CD14-positive monocyte (primary cell): Measurements from ENCODE around the gene GASK1A. TPM values are rescaled to one million over a fixed set of nuclear protein-coding genes. Genes with fewer than 3 reads are reported as not detected.

Experiments used
- DNase-seq, 3 donors: peaks; one replicate each; pipeline ENCODE4 v3.0.0-alpha.2; 2011 to 2022
- H2AFZ ChIP-seq: 2 replicates; pipeline ENCODE4 v1.6.0; 2012; ENCODE audit warnings: mild to moderate bottlenecking, low read depth, low read length, inconsistent platforms; ENCODE audit not compliant: insufficient read depth, poor library complexity, severe bottlenecking
- H3K27ac ChIP-seq, 2 donors: 1 replicate in 1 of 2; 2 replicates in 1 of 2; pipeline ENCODE4 v1.5.1; 2012 to 2013; ENCODE audit warnings: low read length in 2 of 2, control low read depth in 1 of 2, inconsistent platforms in 1 of 2, low read depth in 1 of 2, mild to moderate bottlenecking in 1 of 2
- H3K27me3 ChIP-seq, 2 donors: one replicate each; pipeline versions ENCODE4 v1.6.0 to v1.6.1; 2011 to 2013; ENCODE audit warnings: low read length in 2 of 2; ENCODE audit not compliant: control insufficient read depth in 2 of 2, insufficient read depth in 2 of 2
- H3K36me3 ChIP-seq, 2 donors: replicated peaks in 1 of 2; 1 replicate in 1 of 2; 2 replicates in 1 of 2; pipeline versions ENCODE4 v1.5.1 to v1.6.1; 2012 to 2013; ENCODE audit warnings: low read length in 2 of 2, control low read depth in 1 of 2, inconsistent platforms in 1 of 2, mild to moderate bottlenecking in 1 of 2; ENCODE audit not compliant: insufficient read depth in 2 of 2, control insufficient read depth in 1 of 2
- H3K4me1 ChIP-seq, 2 donors: 1 replicate in 1 of 2; 2 replicates in 1 of 2; pipeline versions ENCODE4 v1.5.1 to v1.6.1; 2012 to 2013; ENCODE audit warnings: low read length in 2 of 2, control low read depth in 1 of 2, inconsistent platforms in 1 of 2, mild to moderate bottlenecking in 1 of 2, moderate library complexity in 1 of 2; ENCODE audit not compliant: insufficient read depth in 2 of 2, control insufficient read depth in 1 of 2
- H3K4me2 ChIP-seq: replicated peaks from 2 replicates; pipeline ENCODE3; 2012; ENCODE audit warnings: low read length, moderate library complexity, mild to moderate bottlenecking; ENCODE audit not compliant: poor library complexity, severe bottlenecking; ENCODE audit errors: extremely low read depth
- H3K4me3 ChIP-seq, 3 experiments: fragments of 200-600 bp in 1 of 3; sonication (generic) in 1 of 3; replicated peaks in 1 of 3; 1 replicate in 2 of 3; 2 replicates in 1 of 3; pipeline ENCODE4 v1.5.1; 2011 to 2013; ENCODE audit warnings: low read length in 3 of 3, mild to moderate bottlenecking in 3 of 3, control low read depth in 2 of 3, low read depth in 2 of 3, inconsistent platforms in 1 of 3, moderate library complexity in 1 of 3
- H3K79me2 ChIP-seq: 2 replicates; pipeline ENCODE4 v1.6.0; 2012; ENCODE audit warnings: mild to moderate bottlenecking, control low read depth, inconsistent platforms, low read length, moderate library complexity; ENCODE audit not compliant: insufficient read depth
- H3K9ac ChIP-seq: 2 replicates; pipeline ENCODE4 v1.6.0; 2017; ENCODE audit warnings: low read length, mild to moderate bottlenecking; ENCODE audit not compliant: insufficient read depth, poor library complexity, severe bottlenecking
- H3K9me3 ChIP-seq, 2 donors: replicated peaks in 1 of 2; 1 replicate in 1 of 2; 2 replicates in 1 of 2; pipeline versions ENCODE4 v1.5.1 to v1.6.1; 2012 to 2013; ENCODE audit warnings: low read length in 2 of 2, control low read depth in 1 of 2; ENCODE audit not compliant: control insufficient read depth in 1 of 2, insufficient read depth in 1 of 2
- H4K20me1 ChIP-seq: 2 replicates; pipeline ENCODE4 v1.6.0; 2012; ENCODE audit warnings: mild to moderate bottlenecking, low read length, control low read depth, moderate library complexity; ENCODE audit not compliant: insufficient read depth
- H3K27ac Mint-ChIP-seq, 7 donors: one replicate each; pipeline ENCODE4 v1.8.0; 2020; ENCODE audit warnings: mild to moderate bottlenecking in 7 of 7, mixed read lengths in 7 of 7, moderate library complexity in 6 of 7, inconsistent platforms in 2 of 7
- H3K27me3 Mint-ChIP-seq, 3 donors: one replicate each; pipeline ENCODE4 v1.8.0; 2021 to 2022; ENCODE audit warnings: low read depth in 3 of 3, mild to moderate bottlenecking in 3 of 3, mixed read lengths in 3 of 3, moderate library complexity in 3 of 3, inconsistent platforms in 1 of 3
- H3K36me3 Mint-ChIP-seq, 2 donors: one replicate each; pipeline ENCODE4 v1.8.0; 2020; ENCODE audit warnings: mixed read lengths in 2 of 2, inconsistent platforms in 1 of 2, mild to moderate bottlenecking in 1 of 2
- H3K4me1 Mint-ChIP-seq: one replicate; pipeline ENCODE4 v1.8.0; 2020; ENCODE audit warnings: mild to moderate bottlenecking, mixed read lengths
- H3K4me3 Mint-ChIP-seq, 2 donors: one replicate each; pipeline ENCODE4 v1.8.0; 2020; ENCODE audit warnings: mild to moderate bottlenecking in 2 of 2, mixed read lengths in 2 of 2, moderate library complexity in 1 of 2
- H3K9me3 Mint-ChIP-seq, 7 donors: one replicate each; pipeline ENCODE4 v1.8.0; 2020 to 2022; ENCODE audit warnings: mixed read lengths in 7 of 7, mild to moderate bottlenecking in 6 of 7, moderate library complexity in 6 of 7, inconsistent platforms in 2 of 7
- WGBS: methylation state at CpG from one replicate; pipeline ENCODE4 v1.1.5; 2013; ENCODE audit warnings: missing lambda C conversion rate; ENCODE audit not compliant: insufficient coverage; 5-methylcytosine and 5-hydroxymethylcytosine counted together
- intact Hi-C, 2 donors: fragments of 100-400 bp; cut with micrococcal nuclease; formaldehyde crosslinking; loops; one replicate each; pipeline versions ENCODE4 v1.15.0 to v1.15.1; 2023
- polyA plus RNA-seq, 3 donors: library from polyadenylated mRNA; depleted of rRNA in 1 of 3; unstranded in 2 of 3; stranded (reverse) in 1 of 3; fragments of 300-500 nt in 2 of 3; fragments of >200 nt in 1 of 3; fragmentation: Illumina TruSeq in 2 of 3; gene quantifications; 1 replicate in 2 of 3; 2 replicates in 1 of 3; pipeline ENCODE4 v1.2.3, GENCODE V29; 2012 to 2021
- TF ChIP-seq, protein P1 (sequence below): fragments of 200-600 bp; IDR thresholded peaks from one replicate; pipeline ENCODE4 v1.8.0; 2022; ENCODE audit warnings: antibody characterized with exemption, mild to moderate bottlenecking

Gene GASK1A
- polyA plus RNA-seq, 3 donors = 0.13 TPM; not detected in 2

- Histone ChIP-seq H3K79me2 (no peaks in the 10 kb centered on the region), H3K4me3 (no peak overlapping the region), H3K27ac (no peak overlapping the region), H4K20me1 (no peaks in the 10 kb centered on the region), H3K9ac (no peak overlapping the region), H3K36me3 (no peaks in the 10 kb centered on the region), H3K27me3 (no peaks in the 10 kb centered on the region), H3K4me1 (peaks cover 0 to 2% of the 10 kb centered on the region in 2 donors), H3K4me2 (no peak overlapping the region), H3K9me3 (no peaks in the 10 kb centered on the region), H2AFZ (no peak overlapping the region)
- Mint-ChIP-seq H3K27me3 (peaks cover 1 to 2% (median 2%) of the 10 kb centered on the region in 3 donors), H3K36me3 (no peaks in the 10 kb centered on the region), H3K4me3 (no peak overlapping the region), H3K4me1 (peaks cover 4% of the 10 kb centered on the region), H3K9me3 (peaks cover 0 to 3% (median 0%) of the 10 kb centered on the region in 7 donors), H3K27ac (no peak overlapping the region)
- TF ChIP-seq, protein P1, sequence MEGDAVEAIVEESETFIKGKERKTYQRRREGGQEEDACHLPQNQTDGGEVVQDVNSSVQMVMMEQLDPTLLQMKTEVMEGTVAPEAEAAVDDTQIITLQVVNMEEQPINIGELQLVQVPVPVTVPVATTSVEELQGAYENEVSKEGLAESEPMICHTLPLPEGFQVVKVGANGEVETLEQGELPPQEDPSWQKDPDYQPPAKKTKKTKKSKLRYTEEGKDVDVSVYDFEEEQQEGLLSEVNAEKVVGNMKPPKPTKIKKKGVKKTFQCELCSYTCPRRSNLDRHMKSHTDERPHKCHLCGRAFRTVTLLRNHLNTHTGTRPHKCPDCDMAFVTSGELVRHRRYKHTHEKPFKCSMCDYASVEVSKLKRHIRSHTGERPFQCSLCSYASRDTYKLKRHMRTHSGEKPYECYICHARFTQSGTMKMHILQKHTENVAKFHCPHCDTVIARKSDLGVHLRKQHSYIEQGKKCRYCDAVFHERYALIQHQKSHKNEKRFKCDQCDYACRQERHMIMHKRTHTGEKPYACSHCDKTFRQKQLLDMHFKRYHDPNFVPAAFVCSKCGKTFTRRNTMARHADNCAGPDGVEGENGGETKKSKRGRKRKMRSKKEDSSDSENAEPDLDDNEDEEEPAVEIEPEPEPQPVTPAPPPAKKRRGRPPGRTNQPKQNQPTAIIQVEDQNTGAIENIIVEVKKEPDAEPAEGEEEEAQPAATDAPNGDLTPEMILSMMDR = no peak
- WGBS = 90% methylated on average over 8 of the region's 9 CpGs
- DNase-seq = no peak
- intact Hi-C loops = no loop called here
Observed at GRCh38 chr3:43036621-43037423, 57.7 kb downstream of the GASK1A start.

DNA sequence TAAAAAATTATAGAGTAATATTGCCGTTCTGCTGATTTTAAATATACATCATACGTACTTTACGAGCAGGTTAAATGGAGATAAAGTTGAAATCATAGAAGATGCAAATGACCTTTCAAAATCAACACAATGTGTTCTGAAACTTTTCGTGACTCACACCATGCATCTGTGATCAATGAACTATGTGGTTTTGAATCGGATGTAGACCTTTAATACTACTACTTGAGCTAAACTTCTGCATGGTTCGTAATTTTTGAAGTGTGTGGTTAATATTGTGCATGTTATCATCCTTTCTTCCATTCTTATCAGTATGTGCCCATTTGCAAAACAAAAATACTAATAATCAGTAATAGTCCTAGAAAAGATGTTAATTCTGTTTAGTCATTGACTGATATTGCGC lies 58.9 kb downstream of the GASK1A start:
- intact Hi-C loops = no loop called here
- no peaks in the 10 kb centered on the region for H3K27me3 ChIP-seq
- no peaks in the 10 kb centered on the region for H3K36me3 ChIP-seq
- no peak overlapping the region for H3K4me2 ChIP-seq
- TF ChIP-seq, protein P1 = no peak
- Mint-ChIP-seq H3K9me3 (peaks cover 0 to 6% (median 3%) of the 10 kb centered on the region in 7 donors), H3K27ac (no peak overlapping the region), H3K4me3 (no peak overlapping the region), H3K4me1 (no peaks in the 10 kb centered on the region), H3K36me3 (no peaks in the 10 kb centered on the region), H3K27me3 (peaks cover 1 to 2% (median 2%) of the 10 kb centered on the region in 3 donors)
- no peak overlapping the region for H3K9ac ChIP-seq
- H3K27ac ChIP-seq = no peak overlapping the region
- no CpG with 5 or more reads among the region's 7 CpGs for WGBS
- no peak overlapping the region for H2AFZ ChIP-seq
- no peaks in the 10 kb centered on the region for H4K20me1 ChIP-seq
- no peaks in the 10 kb centered on the region for H3K79me2 ChIP-seq
- DNase-seq = no peak
- H3K9me3 ChIP-seq = peaks cover 0 to 4% of the 10 kb centered on the region in 2 donors
- no peaks in the 10 kb centered on the region for H3K4me1 ChIP-seq
- H3K4me3 ChIP-seq = no peak overlapping the region
